ENCODE results near the gene CATSPERZ. TPM values are rescaled to one million over a fixed set of nuclear protein-coding genes. Genes with fewer than 3 reads are reported as not detected.
"Not testable (repeated sequence)": the region's sequence is repeated elsewhere in the genome, so short reads cannot be mapped to it uniquely, and the experiment has no call there.

CATSPERZ gene
- total RNA-seq, 1 donor from 2014 or later, result not detected

DNA sequence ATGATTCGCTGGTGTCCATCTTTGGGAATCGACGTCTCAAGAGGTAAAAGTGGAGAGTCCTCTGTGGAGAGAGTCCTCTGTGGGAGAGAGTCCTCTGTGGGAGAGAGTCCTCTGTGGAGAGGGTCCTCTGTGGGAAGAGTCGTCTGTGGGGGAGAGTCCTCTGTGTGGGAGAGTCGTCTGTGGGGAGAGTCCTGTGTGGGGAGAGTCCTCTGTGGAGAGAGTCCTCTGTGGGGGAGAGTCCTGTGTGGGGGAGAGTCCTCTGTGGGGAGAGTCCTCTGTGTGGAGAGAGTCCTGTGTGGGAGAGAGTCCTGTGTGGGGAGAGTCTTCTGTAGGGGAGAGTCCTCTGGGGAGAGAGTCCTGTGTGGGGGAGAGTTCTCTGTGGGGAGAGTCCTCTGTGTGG, 20.9 kb downstream of the CATSPERZ start:
- Histone ChIP-seq H3K27me3 (ENCODE audit: control insufficient read depth, insufficient read depth, low read length) (no peaks in the 10 kb centered on the region), H3K36me3 (ENCODE audit: control insufficient read depth, insufficient read depth, low read length) (peaks cover 6% of the 10 kb centered on the region), H3K4me3 (ENCODE audit: low read depth, low read length) (no peak overlapping the region)
- DNase-seq (ENCODE audit: low read depth), result no peak
- TF ChIP-seq, protein P1, sequence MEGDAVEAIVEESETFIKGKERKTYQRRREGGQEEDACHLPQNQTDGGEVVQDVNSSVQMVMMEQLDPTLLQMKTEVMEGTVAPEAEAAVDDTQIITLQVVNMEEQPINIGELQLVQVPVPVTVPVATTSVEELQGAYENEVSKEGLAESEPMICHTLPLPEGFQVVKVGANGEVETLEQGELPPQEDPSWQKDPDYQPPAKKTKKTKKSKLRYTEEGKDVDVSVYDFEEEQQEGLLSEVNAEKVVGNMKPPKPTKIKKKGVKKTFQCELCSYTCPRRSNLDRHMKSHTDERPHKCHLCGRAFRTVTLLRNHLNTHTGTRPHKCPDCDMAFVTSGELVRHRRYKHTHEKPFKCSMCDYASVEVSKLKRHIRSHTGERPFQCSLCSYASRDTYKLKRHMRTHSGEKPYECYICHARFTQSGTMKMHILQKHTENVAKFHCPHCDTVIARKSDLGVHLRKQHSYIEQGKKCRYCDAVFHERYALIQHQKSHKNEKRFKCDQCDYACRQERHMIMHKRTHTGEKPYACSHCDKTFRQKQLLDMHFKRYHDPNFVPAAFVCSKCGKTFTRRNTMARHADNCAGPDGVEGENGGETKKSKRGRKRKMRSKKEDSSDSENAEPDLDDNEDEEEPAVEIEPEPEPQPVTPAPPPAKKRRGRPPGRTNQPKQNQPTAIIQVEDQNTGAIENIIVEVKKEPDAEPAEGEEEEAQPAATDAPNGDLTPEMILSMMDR (IDR thresholded peaks at IDR 0.05; ENCODE audit: insufficient read depth, low read length, poor library complexity, severe bottlenecking), result no peak

DNA sequence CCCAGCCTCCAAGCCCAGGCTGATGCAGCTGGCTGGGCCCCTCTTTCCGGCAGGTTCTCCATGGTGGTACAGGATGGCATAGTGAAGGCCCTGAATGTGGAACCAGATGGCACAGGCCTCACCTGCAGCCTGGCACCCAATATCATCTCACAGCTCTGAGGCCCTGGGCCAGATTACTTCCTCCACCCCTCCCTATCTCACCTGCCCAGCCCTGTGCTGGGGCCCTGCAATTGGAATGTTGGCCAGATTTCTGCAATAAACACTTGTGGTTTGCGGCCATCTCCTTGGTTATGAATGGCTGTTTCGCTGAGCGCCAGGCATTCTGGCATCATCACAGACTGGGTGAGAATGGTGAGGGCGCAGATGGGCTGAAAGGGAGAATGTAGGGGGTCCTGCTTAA, 21.4 kb downstream of the CATSPERZ start:
- no peaks in the 10 kb centered on the region for H3K27me3 ChIP-seq (ENCODE audit: control insufficient read depth, insufficient read depth, low read length)
- H3K4me3 ChIP-seq (ENCODE audit: low read depth, low read length), result no peak overlapping the region
- DNase-seq (ENCODE audit: low read depth), result no peak
- H3K36me3 ChIP-seq (ENCODE audit: control insufficient read depth, insufficient read depth, low read length), result peaks cover 3% of the 10 kb centered on the region
- TF ChIP-seq, protein P1 (IDR thresholded peaks at IDR 0.05; ENCODE audit: insufficient read depth, low read length, poor library complexity, severe bottlenecking), result no peak

DNA sequence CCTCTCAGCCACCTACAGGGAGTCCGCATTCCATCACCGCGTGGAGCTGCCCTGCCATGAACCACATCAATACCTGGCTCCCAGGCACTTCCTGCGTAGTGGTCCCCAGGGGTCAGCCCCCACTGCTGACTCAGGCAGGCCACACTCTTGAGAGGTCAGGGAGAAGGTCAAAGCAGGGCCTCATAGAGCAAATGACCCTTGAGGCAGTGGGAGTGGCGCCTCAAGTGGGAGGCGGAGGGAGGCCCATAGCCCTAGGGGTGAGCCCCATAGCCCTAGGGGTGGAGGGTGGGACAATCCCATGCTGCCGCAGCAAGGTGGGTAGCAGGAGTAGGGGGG, 22.7 kb downstream of the CATSPERZ start:
- TF ChIP-seq, protein P1 (IDR thresholded peaks at IDR 0.05; ENCODE audit: insufficient read depth, low read length, poor library complexity, severe bottlenecking), result no peak
- Histone ChIP-seq H3K27me3 (ENCODE audit: control insufficient read depth, insufficient read depth, low read length) (no peaks in the 10 kb centered on the region), H3K36me3 (ENCODE audit: control insufficient read depth, insufficient read depth, low read length) (peaks cover 3% of the 10 kb centered on the region), H3K4me3 (ENCODE audit: low read depth, low read length) (no peak overlapping the region)
- DNase-seq (ENCODE audit: low read depth), result no peak

DNA sequence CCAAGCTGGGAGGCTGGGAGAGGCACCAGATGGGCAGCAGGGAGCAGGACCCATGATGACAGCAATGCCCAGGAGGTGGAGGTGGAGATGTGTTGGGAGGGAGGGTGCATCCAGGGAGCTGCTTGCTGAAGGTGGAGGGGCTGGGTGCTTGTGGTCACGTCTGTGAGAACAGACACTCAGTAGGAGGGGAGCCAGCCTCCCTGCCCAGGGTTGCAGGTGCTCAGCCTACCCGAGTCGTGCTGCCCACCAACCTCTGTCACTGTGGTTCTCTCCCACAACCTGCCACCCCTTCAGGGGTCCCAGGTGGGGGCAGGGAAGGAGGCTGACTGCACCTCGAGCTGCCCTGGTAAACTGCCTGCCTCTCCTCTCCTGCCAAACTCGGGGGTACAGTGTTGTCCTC, 23.2 kb downstream of the CATSPERZ start:
- H3K27me3 ChIP-seq (ENCODE audit: control insufficient read depth, insufficient read depth, low read length), result no peaks in the 10 kb centered on the region
- no peak for DNase-seq (ENCODE audit: low read depth)
- no peak overlapping the region for H3K4me3 ChIP-seq (ENCODE audit: low read depth, low read length)
- peaks cover 3% of the 10 kb centered on the region for H3K36me3 ChIP-seq (ENCODE audit: control insufficient read depth, insufficient read depth, low read length)
- TF ChIP-seq, protein P1 (IDR thresholded peaks at IDR 0.05; ENCODE audit: insufficient read depth, low read length, poor library complexity, severe bottlenecking), result no peak

DNA sequence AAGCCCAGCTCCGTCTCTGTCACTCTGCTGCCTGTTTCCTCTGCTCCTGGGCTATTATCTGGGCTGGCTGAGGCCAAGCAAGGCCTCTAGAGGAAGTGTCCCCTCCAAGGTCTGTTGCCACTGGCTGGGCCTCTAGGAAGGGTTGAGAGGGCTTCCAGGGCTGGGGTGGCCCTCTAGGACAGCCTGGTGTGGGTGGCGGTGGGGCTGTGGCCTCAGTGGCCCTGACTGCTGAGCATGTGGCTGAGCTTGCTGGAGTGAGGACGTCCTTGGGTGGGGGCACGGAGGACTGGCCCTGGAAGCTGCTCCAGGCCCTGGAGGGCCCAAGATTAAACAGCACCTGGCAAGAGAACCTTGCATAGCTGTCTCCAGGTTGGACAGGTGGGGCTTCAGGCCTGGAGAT, 23.8 kb downstream of the CATSPERZ start:
- H3K27me3 ChIP-seq (ENCODE audit: control insufficient read depth, insufficient read depth, low read length); DNase-seq (ENCODE audit: low read depth); H3K4me3 ChIP-seq (ENCODE audit: low read depth, low read length); H3K36me3 ChIP-seq (ENCODE audit: control insufficient read depth, insufficient read depth, low read length): not testable (repeated sequence)

DNA sequence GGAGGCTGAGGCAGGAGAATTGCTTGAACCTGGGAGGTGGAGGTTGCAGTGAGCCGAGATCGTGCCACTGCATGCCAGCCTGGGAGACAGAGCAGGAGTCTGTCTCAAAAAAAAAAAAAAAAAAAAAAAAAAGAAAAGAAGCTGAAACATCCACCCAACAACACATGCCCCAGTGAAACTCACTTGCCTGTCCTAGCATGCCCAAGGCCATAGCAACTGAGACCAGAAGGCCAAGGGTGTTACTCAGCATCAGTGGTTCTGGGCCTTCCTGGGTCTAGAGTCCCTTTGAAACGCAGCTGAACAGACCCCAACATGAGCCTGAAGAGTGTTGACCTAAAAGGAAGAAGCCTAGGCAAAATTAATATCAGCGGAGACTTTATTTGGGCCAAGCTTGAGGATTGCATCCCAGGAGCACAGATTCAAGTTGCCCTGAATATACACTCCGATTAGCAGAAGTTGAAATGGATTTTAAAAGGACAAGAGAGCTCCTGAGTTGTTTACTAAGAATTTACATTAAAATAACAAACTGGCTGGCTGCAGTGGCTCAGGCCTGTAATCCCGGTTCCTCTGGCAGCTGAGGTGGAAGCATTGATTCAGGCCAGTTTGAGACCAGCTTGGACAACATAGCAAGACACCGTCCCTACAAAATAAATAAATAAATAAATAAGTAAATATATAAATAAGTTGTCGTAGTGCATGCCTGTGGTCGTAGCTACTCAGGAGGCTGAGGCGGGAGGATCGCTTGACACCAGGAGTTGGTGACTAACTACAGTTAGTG, 24.7 kb downstream of the CATSPERZ start:
- H3K4me3 ChIP-seq (ENCODE audit: low read depth, low read length), result no peak overlapping the region
- peaks cover 3% of the 10 kb centered on the region for H3K36me3 ChIP-seq (ENCODE audit: control insufficient read depth, insufficient read depth, low read length)
- DNase-seq (ENCODE audit: low read depth), result no peak
- no peaks in the 10 kb centered on the region for H3K27me3 ChIP-seq (ENCODE audit: control insufficient read depth, insufficient read depth, low read length)
- TF ChIP-seq, protein P1 (IDR thresholded peaks at IDR 0.05; ENCODE audit: insufficient read depth, low read length, poor library complexity, severe bottlenecking), result no peak
